Fibroblast of upper back skin (primary cell): Measurements from ENCODE around the gene TMEM44.
"Not testable (repeated sequence)": the region's sequence is repeated elsewhere in the genome, so short reads cannot be mapped to it uniquely, and the experiment has no call there.

Source experiments
- DNase-seq: peaks from one replicate; pipeline ENCODE4 v3.0.0-alpha.2; 2013

The TMEM44 gene

DNA sequence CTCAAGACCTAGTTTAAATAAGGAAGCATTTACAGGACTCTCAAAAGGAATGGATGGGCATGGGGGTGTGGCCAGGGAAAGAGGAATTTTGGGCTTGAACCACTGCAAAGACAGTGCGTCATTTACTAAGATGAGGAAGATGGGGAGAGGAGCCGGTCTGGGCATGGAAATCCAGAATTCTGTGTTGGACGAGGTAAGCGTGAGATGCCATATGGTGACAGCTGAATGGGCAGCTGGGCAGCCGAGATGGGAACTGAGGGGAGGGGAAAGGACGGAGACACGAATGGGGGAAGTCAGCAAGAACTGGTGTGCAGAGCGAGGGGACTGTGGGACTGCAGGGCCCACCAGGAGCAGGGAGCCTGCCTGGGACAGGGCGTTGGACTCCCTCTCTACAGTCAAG, 24.2 kb downstream of the TMEM44 start:
- no peak for DNase-seq

DNA sequence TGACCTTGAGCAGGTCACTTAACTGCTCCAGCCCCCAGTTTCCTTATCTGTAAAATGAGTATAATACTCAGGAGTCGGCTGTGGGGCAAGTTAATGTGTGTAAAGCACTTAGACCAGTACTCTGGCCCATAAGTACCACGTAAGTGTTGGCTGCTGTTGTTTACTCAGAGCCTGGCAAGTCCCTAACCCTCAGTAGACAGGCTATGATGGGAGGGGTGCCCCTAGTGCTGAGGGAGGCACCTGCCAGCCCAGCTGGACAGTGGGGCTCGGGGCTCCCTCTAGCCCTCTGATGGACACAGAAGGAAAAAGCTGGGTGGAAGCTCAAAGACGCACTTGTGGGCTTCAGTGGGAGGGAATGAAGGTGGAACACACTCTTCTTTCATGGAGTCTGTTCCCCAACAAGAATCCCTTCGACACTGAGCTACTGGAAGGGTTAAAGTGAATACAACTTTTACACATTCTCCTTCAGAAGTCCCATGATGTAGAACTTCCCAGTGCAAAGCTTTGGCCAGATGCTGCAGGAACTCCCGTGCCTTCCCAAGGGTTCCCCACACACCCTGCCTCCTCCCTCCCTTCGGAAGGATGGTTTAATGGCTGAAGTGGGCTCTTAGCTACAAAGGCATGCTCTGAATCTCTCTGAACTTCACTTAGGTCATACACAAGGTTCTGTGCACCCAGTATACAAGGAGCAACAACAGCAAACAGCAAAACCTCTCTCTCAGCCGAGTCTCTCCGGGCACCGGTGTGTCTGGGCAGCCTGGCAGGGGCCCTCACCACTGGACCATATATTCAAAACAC, 25.4 kb downstream of the TMEM44 start:
- no peak for DNase-seq

DNA sequence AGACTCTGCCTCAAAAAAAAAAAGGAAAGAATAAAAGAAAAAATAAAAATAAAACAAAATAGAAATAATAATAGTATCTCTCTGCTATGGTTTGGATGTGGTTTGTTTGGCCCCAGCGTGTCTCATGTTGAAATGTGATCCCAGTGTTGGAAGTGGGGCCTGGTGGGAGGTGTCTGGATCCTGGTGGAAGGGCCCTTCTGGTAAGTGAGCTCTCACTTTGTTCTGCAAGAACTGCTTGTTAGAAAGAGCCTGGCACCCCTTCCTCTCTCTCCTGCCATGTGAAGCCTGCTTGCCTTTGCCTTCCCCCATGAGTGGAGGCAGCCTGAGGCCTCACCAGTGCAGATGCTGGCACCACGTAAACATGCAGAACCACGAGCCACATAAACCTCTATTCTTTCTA, 26.3 kb downstream of the TMEM44 start:
- DNase-seq = no peak

DNA sequence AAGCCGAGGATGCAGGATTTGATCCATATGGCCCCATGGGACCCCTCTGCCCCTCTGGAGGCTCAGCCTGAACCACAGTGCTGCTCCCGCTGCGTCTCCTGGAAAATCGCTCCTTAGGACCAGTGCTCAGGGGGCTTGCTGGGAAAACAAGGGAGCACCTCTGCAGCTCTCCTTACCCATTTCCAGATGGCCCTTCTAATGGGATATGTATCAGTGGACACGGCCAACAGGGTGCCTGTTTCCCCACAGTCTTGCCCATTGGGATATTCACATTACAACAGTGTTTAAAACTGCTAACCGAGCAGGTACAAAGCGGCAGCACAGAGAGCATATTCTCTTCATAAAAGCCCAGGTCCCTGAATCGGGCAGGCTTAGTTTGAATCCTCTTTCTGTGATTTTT, 27.1 kb downstream of the TMEM44 start:
- DNase-seq = no peak

DNA sequence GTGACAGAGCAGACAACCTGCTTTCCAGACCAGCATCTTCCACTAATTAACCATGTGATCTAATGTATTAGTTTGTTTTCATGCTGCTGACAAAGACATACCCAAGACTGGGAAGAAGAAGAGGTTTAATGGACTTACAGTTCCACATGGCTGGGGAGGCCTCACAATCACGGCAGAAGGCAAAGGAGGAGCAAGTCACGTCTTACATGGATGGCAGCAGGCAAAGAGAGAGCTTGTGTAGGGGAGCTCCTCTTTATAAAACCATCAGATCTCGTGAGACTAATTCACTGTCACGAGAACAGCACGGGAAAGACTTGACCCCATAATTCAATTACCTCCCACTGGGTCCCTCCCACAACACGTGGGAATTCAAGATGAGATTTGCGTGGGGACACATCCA, 27.9 kb downstream of the TMEM44 start:
- DNase-seq = not testable (repeated sequence)

DNA sequence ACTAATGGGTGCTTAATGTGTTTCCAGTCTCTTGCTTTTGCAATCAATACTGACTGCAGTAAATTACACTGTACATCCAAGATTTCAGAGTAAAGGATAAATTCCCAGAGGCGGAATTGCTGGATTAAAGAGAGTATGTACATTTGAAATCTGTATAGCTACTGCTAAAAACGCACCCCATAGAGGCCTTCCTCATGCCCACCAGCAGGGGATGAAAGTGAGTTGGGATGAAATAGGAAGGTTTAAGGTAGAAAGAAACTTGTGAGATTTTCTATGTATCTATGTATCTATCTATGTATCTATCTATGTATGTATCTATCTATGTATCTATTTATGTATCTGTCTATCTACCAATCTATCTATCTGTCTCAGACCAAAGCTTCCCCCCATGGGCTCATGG, 28.4 kb downstream of the TMEM44 start:
- peak; percentile 11 for DNase-seq

DNA sequence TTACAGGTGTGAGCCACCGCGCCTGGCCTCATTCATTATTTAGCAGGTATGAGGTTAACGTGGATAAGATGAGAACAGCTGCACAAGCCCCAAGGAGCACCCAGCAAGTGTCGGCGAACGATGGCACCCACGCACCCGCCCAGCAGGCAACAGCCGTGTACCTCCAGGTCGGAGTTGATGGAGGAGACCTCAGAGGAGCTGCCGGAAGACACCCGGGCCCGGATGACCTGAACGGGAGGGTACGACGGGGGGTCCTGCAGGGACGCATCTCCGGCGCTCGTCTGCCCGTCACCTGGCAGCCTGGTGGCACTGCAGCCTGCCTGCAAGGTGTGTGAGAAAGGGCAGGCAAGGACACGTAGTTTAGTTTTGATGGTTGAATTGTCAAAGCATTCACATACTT, 29.1 kb downstream of the TMEM44 start:
- no peak for DNase-seq

DNA sequence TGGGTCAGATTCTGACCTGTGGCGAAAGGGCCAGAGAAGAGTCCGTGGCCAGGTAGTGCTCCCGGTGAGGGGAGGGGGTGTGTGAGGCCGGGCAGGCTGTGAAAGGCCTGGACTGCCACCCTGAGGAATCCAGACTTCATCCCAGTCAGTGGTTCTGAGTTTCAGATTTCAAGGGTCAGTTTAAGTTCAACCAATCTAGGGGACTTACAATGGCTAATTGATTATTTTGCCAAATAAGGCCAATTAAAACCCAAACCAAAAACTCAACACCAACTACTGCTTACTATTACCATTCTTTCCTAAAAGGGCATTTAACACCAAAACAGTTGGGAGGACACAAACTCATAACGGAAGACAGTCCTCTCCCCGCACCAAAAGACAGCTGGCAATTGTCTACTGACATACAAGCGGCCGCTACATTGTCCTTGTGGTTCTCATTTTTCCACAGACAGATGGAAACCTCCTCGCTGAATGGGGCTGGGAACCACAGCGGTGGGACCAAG, 30.5 kb downstream of the TMEM44 start:
- peak; percentile 21 for DNase-seq

DNA sequence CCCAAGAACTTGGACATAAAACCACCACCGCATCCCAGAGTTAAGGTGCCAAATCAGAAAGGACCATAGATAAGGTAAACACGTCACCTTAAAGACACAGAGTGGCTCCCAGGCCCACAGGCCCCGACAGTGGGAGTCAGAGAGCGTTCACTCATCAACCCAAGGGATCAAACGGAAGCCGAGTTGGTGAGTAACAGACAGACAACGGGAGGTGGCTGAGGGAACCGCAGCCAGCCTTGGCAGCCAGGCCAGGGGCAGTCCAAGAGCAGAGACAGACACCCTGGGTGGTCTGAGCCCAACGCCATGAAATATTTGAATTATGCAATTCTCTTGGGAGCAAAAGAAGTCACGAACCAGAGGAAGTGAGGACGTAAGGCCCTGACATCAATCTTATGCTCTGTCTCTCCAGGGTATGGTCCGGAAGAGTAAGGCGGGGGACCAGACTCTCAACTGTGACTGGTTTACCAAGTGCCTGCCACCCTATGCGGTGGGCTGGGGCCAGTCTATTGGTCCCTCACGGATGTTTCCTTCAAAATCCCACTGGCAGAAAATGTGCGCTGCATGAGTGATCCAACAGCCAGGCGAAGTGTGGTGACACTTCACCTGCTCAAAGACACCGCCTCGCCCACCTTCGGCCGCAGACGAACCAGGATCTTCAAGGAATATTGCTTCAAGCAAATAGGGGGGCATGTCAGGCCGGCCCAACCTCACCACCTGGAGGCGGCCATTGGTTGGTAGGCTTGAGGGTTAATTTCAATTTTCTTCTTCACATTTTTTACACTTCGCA, 34.3 kb downstream of the TMEM44 start:
- peak; percentile 99 for DNase-seq

DNA sequence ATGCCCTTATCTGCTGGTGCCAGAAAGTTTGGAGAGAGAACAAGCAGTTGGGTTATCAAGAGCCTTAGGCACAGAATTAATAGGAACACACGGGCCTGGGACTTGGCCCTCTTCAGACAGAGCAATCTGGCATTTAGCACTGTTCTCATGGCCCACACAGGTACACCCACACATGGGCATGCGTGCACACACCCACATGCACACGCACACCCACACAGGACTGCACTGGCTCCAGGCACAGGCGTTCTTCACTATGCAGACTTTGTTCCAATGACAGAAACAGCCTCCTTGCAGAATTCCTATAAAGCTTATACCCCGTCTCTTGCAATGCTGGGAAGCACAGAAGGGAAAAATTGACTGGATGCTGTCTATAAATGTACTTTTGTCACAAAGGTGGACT, 36.3 kb downstream of the TMEM44 start:
- DNase-seq = no peak

DNA sequence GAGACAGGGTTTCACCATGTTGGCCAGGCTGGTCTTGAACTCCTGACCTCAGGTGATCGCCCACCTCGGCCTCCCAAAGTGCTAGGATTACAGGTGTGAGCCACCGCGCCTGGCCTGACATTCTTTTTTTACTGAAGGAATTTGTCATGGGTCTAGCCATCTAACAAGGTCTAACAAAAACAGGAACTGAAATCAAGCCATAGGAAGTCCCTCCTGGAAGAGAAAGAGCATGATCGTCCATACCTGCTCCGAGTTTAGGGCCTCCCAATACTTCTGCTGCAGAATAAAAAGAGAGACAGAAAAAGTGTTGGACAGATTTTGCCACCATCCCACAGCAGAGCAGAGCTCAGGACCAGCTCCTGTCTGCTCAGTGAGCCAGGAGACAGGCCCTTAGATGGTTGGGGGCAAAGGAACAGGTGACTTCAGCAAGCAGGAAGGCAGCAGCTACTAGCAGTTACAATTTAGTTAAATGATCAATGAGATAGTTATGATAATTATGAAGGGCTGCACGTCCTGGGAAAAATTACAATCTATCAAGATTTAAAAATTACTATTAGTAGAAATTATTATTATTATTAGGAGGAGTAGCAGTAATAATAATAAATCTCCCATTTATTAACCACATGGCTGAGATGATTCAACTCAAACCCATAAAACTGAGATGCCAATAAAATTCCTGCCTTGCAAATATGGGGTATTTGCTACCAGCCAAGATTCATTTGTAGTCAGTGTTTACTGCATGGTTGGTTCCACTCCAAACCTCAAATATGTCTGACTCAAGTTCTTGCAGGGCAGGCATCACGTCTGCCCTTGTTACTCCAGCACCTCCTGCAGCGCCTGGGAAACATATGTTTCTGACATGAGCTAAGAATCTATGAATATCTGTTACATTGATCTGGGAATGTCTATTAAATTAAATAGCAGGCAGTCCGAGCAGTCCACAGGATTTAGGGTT, 40.1 kb downstream of the TMEM44 start:
- peak; percentile 100 for DNase-seq

DNA sequence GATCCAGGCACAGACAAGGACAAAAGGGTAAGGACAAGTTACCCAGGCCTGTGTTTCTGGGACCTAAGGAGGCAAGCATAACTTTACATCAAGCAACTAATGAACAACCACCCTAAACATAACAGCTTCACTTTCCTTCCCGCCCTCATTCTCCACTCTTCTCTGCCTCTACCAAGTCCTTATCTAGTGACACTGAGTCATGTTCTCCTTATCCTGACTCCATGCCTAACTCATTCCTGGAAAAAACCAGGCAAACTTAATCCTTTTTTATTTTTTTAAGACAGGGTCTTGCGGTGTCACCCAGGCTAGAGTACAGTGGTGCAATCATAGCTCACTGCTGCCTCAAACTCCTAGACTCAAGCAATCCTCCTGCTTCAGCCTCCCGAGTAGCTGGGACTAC, 44.5 kb downstream of the TMEM44 start:
- DNase-seq = no peak

DNA sequence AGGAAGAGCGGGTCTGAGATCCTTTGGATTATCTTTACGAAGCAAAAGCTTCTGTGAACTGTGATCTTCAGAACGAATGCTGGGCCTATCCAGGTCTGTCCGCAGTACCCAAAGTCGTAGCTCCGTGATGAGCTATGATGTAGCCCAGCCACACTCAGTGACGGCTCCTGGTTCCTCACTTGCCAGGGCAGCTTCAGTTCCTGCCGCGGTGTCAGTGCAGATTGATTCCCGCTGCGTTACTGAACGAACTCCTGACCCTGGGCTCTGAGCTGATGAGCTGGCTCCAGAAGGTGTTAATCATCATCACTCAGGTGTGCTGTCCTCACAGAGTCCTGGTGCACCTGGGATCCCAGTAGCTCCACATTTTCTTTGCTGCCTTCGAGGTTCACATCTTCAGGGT, 45.0 kb downstream of the TMEM44 start:
- no peak for DNase-seq

DNA sequence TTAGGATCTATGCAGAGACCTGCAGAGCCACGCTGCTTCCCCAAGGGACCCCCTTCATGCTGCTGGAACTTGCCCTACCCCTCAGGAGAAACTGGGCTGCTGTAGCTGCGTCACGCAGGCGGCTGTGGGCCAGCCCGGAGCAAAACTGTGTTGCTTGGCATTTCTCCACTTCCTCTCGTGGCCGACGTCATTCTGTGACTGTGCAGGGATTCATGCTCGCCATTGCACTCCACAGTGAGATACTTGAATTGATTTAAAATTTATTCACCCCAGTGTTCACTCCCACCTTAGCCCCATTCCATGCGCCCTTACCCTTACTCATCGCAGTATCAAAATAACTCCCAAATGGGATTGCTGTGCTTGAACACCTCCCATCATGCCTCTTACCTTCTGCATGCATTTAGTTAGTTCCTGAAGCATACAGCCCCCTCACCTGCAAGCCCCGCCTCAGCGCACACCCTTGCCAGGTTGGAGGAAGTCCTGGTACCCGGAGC, 45.7 kb downstream of the TMEM44 start:
- DNase-seq = peak; percentile 40

DNA sequence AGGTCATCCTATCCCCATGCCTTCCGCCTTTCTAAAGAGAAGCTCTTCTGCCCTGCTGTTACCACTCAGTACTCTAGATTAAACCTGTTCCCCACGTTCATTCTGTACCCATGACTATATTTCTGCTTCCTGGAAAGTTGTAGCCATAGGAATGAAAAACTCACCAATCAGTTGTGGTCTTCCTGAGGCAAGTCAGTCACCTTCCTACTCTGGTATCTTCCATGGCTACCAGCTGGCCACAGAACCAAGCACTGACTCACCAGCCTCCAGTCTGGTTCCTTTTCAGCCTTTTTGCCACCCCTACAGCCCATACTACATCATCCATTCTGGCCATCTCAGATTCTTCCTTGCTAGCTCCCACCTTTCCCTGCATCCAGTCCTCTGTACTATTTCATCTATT, 46.4 kb downstream of the TMEM44 start:
- DNase-seq = peak; percentile 56

DNA sequence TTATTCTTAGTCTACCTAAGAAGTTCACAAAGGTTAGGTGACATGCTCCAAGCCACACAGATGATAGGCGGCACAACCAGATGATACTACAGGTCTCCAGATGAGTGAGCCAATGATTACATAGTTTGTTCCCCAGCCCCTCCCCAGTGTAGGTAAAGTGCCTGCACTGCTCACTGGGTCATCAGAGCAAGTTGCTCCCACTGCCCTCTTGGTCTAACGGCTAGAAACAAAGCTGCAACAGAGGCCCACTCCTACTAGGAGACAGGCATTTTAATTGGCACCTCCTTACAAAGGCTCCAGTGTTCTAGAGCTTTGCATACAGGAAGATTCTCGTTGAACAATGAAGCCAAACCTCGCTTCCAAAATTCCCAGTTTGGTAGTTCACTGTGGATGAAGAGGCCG, 47.3 kb downstream of the TMEM44 start:
- no peak for DNase-seq

DNA sequence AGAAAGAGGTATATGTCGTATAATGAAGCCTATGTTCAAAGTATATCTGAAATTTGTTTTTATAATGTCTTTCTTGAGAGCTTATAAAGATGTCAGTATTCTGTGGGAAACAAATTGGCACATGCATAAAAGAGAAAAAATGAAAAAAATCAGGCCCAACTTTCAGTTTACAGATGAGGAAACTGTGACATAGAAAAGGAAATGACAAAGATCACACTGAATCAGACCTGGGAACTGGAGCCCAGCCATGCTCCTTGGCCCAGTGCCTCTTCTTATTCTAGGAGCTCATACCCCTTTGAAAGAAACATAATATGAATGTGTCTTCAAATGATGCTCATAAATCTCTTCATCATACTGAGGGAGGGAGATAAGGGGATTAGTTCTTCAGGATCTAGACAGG, 48.4 kb downstream of the TMEM44 start:
- DNase-seq = no peak

DNA sequence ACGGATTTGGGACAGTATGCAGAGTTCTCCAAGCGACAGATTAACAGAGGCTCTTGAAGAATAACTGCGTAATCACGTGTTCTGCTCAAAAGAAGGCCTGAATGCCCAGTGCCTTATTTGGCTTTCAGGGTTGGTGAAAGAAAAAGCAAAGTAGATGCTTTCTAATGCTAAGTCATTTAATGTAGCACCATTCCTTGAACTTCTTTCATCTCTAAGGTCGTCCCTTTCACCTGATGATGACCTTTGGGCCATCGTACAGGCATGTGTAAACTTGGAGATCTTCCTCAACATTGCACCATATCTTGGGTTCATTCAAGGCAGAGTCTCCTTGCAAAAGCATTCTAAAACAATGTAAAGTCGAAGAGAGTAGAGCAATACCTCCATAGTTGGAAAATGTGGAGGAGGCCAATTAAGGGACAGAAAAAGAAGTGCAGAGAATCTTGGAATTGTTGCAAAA, 48.9 kb downstream of the TMEM44 start:
- DNase-seq = no peak

DNA sequence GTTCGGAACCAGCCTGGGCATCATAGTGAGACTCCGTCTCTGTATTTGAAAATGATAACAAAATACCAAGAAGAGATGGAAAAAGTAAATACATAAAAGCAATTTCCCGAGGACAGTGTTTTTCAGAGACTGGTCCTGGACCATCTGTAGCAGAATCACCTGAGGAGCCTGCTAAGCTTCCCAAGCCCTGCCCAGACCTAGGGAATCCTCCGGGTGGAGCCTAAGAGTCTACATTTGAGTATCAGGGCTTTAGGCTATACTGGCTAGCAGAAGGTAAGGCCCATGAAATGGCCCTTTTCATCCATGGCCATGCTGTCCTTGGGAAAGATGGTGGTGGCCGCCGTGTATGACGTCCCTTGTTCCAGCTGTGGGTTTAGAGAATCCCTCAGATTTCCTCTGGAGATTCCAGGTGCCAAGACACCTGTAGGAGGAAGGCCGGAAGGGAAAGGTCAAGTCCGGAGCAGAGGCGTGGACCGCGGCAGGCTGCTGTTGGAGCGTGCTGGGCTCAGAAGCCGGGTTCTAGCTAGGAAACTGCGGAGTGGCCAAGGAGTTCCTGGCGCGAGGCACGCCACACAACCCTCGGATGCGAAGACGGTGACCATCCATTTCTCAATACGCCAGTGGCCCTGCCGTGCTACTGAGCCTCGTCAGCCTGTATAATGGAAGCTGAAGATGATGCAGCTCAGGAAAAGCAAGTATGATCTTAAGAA, 50.9 kb downstream of the TMEM44 start:
- DNase-seq = no peak

DNA sequence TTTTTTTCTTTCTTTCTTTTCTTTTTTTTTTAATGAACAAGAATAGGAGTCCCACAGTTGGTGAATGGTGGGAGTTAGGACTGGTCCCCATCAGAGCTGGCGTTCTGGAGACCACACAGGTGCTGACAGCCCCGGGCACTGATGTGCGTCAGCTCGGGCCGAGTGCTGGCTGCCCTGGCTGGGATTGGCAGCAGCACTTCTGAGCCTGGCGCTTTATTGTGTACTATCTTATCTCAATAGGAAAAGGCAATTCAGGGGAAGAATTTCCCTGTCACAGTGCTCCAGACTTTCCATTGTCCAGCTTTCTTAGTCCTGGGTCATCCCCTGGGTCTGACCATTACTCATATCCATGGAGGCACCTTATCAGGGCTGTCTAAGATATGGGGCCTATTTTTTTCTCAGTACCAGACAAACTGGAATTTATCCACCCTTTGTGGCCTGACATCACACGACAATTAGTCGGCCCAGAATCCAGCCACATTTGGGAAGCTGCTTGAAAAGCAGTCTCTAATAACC, 54.1 kb downstream of the TMEM44 start:
- no peak for DNase-seq

DNA sequence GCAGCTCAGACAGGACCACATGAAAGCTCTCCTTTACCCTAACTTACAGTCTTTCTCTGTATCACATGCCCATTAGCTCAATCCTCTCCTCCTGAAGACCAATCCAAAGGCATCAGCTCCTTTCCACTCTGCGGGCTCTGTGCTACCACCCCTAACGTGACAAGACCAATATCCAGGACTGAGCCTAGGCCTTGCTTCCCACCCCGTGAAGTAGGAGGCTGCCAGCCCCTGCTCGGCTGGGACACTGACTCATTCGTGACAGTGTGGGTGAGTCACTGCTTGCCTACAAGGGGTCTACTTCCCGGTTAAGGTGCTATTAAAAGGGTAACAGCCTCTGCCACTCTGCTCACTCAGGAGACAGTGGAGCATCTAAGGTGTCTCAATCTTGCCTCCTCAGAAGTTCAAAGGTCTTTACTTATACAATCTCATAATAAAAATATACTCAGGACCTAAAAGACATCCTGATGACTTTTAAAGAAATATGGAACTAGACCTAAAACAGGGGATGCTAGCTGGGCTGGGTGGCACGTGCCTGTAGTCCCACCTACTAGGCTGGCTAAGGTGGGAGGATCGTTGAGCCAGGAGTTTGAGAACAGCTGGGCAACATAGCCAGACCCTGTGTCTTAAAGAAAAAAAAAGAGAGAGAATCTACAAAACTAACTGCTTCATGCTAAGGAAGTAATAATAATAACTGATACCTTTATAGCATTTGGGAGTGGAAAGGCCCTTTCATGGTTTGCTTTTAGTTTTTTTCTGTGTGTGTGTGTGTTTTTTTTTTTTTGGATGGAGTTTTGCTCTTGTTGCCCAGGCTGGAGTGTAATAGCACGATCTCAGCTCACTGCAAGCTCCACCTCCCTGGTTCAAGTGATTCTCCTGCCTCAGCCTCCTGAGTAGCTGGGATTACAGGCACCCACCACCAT, 55.0 kb downstream of the TMEM44 start:
- peak; percentile 83 for DNase-seq
